HG02610 (cell line): ENCODE measurements around the gene HNRNPF.
"Not testable (repeated sequence)": the region's sequence is repeated elsewhere in the genome, so short reads cannot be mapped to it uniquely, and the experiment has no call there.

Source experiments
- ATAC-seq: cut with Tn5 transposase; IDR thresholded peaks from one replicate; pipeline ENCODE4 v1.9.1; 2021; ENCODE audit warnings: mild to moderate bottlenecking, moderate library complexity; ENCODE audit not compliant: unreplicated experiment

The HNRNPF gene

GRCh38 chr10:43351301-43351700 is 57.7 kb downstream of the HNRNPF start:
- ATAC-seq = no peak

GRCh38 chr10:43350686-43351085 is 58.3 kb downstream of the HNRNPF start:
- ATAC-seq = no peak

- ATAC-seq = no peak
These were observed 58.8 kb downstream of the HNRNPF start for GRCh38 chr10:43350156-43350555.

- peak; percentile 99 for ATAC-seq
These were observed 60.3 kb downstream of the HNRNPF start for GRCh38 chr10:43348511-43349312.

- ATAC-seq = no peak
These were observed 61.0 kb downstream of the HNRNPF start for GRCh38 chr10:43347997-43348396.

GRCh38 chr10:43344051-43344450 is 64.9 kb downstream of the HNRNPF start:
- ATAC-seq = no peak

- no peak for ATAC-seq
These were observed 65.9 kb downstream of the HNRNPF start for GRCh38 chr10:43343126-43343525.

GRCh38 chr10:43342279-43343125 is 66.5 kb downstream of the HNRNPF start:
- ATAC-seq = no peak

GRCh38 chr10:43341450-43341849 is 67.5 kb downstream of the HNRNPF start:
- ATAC-seq = no peak

- ATAC-seq = no peak
These were observed 68.4 kb downstream of the HNRNPF start for GRCh38 chr10:43340619-43341018.

- ATAC-seq = no peak
These were observed 68.9 kb downstream of the HNRNPF start for GRCh38 chr10:43340101-43340500.

- no peak for ATAC-seq
These were observed 69.8 kb downstream of the HNRNPF start for GRCh38 chr10:43339136-43339535.

- no peak for ATAC-seq
These were observed 70.9 kb downstream of the HNRNPF start for GRCh38 chr10:43338117-43338516.

- not testable (repeated sequence) for ATAC-seq
These were observed 71.5 kb downstream of the HNRNPF start for GRCh38 chr10:43337536-43337935.

GRCh38 chr10:43336641-43337318 is 72.2 kb downstream of the HNRNPF start:
- no peak for ATAC-seq

GRCh38 chr10:43336061-43336460 is 72.9 kb downstream of the HNRNPF start:
- no peak for ATAC-seq
